Caco-2 (cell line): ENCODE results near the gene VWA8. TPM values are rescaled to one million over a fixed set of nuclear protein-coding genes. Genes with fewer than 3 reads are reported as not detected.

Source experiments
- BruUV-seq: library from RNA; stranded (reverse); fragments of 400-500 nt; replicated peaks from 2 replicates; lab custom pipeline; 2021; lab: Mats Ljungman, UMichigan
- CTCF ChIA-PET: fragments of 300-600 bp; sonication (Branson Sonifier 250); formaldehyde crosslinking; loops from one replicate; lab custom pipeline; 2022; ENCODE audit warnings: antibody characterized with exemption; lab: Charles Lee
- POLR2A ChIA-PET: fragments of 300-600 bp; sonication (Branson Sonifier 250); formaldehyde crosslinking; loops from one replicate; lab custom pipeline; 2022; ENCODE audit warnings: antibody characterized with exemption; lab: Charles Lee
- DNase-seq, 2 experiments: peaks; one replicate each; pipeline versions ENCODE4 v3.0.0 to v3.0.0-alpha.2; 2020 to 2022
- H3K27me3 ChIP-seq: replicated peaks from 2 replicates; pipeline ENCODE4 v1.6.0; 2011; ENCODE audit warnings: low read length; ENCODE audit not compliant: control insufficient read depth, insufficient read depth
- H3K36me3 ChIP-seq: 2 replicates; pipeline ENCODE4 v1.5.1; 2011; ENCODE audit warnings: low read length; ENCODE audit not compliant: control insufficient read depth, insufficient read depth
- H3K4me1 ChIP-seq: fragments of 250-450 bp; sonication (Bioruptor Pico); 2 replicates; pipeline ENCODE4 v1.5.1; 2020; ENCODE audit warnings: mild to moderate bottlenecking
- H3K4me3 ChIP-seq: 2 replicates; pipeline ENCODE4 v1.5.1; 2011; ENCODE audit warnings: low read depth, mild to moderate bottlenecking, control low read depth, low read length
- H3K9me3 ChIP-seq: fragments of 250-450 bp; sonication (Bioruptor Pico); 2 replicates; pipeline ENCODE4 v1.5.1; 2020; ENCODE audit warnings: mild to moderate bottlenecking, moderate library complexity
- H3K27ac Mint-ChIP-seq: one replicate; pipeline ENCODE4 v1.8.0; 2022; ENCODE audit warnings: mixed read lengths; ENCODE audit not compliant: unreplicated experiment
- H3K27me3 Mint-ChIP-seq: one replicate; pipeline ENCODE4 v1.8.0; 2022; ENCODE audit warnings: mixed read lengths; ENCODE audit not compliant: insufficient read depth, unreplicated experiment
- H3K36me3 Mint-ChIP-seq: one replicate; pipeline ENCODE4 v1.8.0; 2022; ENCODE audit warnings: mild to moderate bottlenecking, mixed read lengths; ENCODE audit not compliant: insufficient read depth, unreplicated experiment
- H3K4me1 Mint-ChIP-seq: one replicate; pipeline ENCODE4 v1.8.0; 2022; ENCODE audit warnings: low read depth, mixed read lengths; ENCODE audit not compliant: unreplicated experiment
- H3K4me3 Mint-ChIP-seq: one replicate; pipeline ENCODE4 v1.8.0; 2022; ENCODE audit warnings: mild to moderate bottlenecking, moderate library complexity, mixed read lengths; ENCODE audit not compliant: unreplicated experiment
- H3K9me3 Mint-ChIP-seq: one replicate; pipeline ENCODE4 v1.8.0; 2022; ENCODE audit warnings: mixed read lengths; ENCODE audit not compliant: unreplicated experiment
- intact Hi-C: fragments of 100-400 bp; cut with micrococcal nuclease; formaldehyde crosslinking; loops from one replicate; pipeline ENCODE4 v1.10.0; 2022; ENCODE audit not compliant: unreplicated experiment
- total RNA-seq: library from RNA; stranded (reverse); gene quantifications from 2 replicates; pipeline ENCODE4 v1.2.3, GENCODE V29; 2022
- TF ChIP-seq, protein P1 (sequence below), 2 experiments: fragments of 200-600 bp in 1 of 2; IDR thresholded peaks; 1 replicate in 1 of 2; 2 replicates in 1 of 2; pipeline versions ENCODE4 v1.5.1 to v1.8.0; 2011 to 2022; ENCODE audit warnings: antibody characterized with exemption in 1 of 2, control low read depth in 1 of 2, inconsistent platforms in 1 of 2, low read depth in 1 of 2, low read length in 1 of 2, mild to moderate bottlenecking in 1 of 2, moderate library complexity in 1 of 2; ENCODE audit not compliant: insufficient read depth in 1 of 2, severe bottlenecking in 1 of 2, unreplicated experiment in 1 of 2

The VWA8 gene
- total RNA-seq, 1 experiment from 2014 or later = 20.7 TPM

- no peaks in the 10 kb centered on the region for H3K27me3 ChIP-seq
- no peaks in the 10 kb centered on the region for H3K9me3 Mint-ChIP-seq
- BruUV-seq = no TSS peak
- H3K4me1 Mint-ChIP-seq = peaks cover 59% of the 10 kb centered on the region
- no peaks in the 10 kb centered on the region for H3K9me3 ChIP-seq
- ChIA-PET CTCF (no interaction called here), POLR2A (no interaction called here)
- peaks cover 5% of the 10 kb centered on the region for H3K36me3 Mint-ChIP-seq
- no peaks in the 10 kb centered on the region for H3K36me3 ChIP-seq
- intact Hi-C loops = no loop called here
- H3K4me3 ChIP-seq = no peak overlapping the region
- H3K4me1 ChIP-seq = peaks cover 62% of the 10 kb centered on the region
- no peak overlapping the region for H3K4me3 Mint-ChIP-seq
- peak overlapping the region; percentile 40 for H3K27ac Mint-ChIP-seq
- TF ChIP-seq, protein P1, sequence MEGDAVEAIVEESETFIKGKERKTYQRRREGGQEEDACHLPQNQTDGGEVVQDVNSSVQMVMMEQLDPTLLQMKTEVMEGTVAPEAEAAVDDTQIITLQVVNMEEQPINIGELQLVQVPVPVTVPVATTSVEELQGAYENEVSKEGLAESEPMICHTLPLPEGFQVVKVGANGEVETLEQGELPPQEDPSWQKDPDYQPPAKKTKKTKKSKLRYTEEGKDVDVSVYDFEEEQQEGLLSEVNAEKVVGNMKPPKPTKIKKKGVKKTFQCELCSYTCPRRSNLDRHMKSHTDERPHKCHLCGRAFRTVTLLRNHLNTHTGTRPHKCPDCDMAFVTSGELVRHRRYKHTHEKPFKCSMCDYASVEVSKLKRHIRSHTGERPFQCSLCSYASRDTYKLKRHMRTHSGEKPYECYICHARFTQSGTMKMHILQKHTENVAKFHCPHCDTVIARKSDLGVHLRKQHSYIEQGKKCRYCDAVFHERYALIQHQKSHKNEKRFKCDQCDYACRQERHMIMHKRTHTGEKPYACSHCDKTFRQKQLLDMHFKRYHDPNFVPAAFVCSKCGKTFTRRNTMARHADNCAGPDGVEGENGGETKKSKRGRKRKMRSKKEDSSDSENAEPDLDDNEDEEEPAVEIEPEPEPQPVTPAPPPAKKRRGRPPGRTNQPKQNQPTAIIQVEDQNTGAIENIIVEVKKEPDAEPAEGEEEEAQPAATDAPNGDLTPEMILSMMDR (IDR thresholded peaks at IDR 0.05; ENCODE audit: insufficient read depth in 1 of 2, low read depth in 1 of 2, low read length in 1 of 2, severe bottlenecking in 1 of 2, unreplicated experiment in 1 of 2) = no peak
- H3K27me3 Mint-ChIP-seq = no peaks in the 10 kb centered on the region
- no peak for DNase-seq
Observed at GRCh38 chr13:41641961-41642360, 318.9 kb downstream of the VWA8 start.

DNA sequence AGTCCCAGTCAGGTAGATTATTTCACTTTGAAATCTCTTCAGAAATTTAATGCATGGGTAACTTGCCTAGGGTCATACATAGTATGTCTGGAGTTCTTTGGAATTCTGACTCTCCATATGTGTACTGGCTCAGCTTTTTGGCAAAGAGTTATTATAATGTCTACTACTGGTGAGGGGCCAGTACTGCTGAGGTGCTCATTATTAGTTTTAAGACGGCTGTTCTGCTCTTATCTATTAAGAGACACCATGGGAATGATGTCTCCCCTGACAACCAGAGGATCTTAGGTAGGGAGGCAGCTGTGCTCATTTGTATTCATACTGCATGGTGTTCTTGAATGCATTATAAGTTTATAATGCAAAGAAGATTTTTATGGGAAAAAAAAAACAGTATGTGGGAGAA lies 319.5 kb downstream of the VWA8 start:
- no peak overlapping the region for H3K4me3 ChIP-seq
- Mint-ChIP-seq H3K36me3 (peaks cover 5% of the 10 kb centered on the region), H3K9me3 (no peaks in the 10 kb centered on the region), H3K27ac (peak overlapping the region; percentile 40), H3K4me1 (peaks cover 59% of the 10 kb centered on the region), H3K27me3 (no peaks in the 10 kb centered on the region), H3K4me3 (no peak overlapping the region)
- H3K27me3 ChIP-seq = no peaks in the 10 kb centered on the region
- H3K9me3 ChIP-seq = no peaks in the 10 kb centered on the region
- intact Hi-C loops = no loop called here
- ChIA-PET CTCF (no interaction called here), POLR2A (no interaction called here)
- H3K36me3 ChIP-seq = no peaks in the 10 kb centered on the region
- peaks cover 56% of the 10 kb centered on the region for H3K4me1 ChIP-seq
- DNase-seq = no peak
- no TSS peak for BruUV-seq
- TF ChIP-seq, protein P1 (IDR thresholded peaks at IDR 0.05; ENCODE audit: insufficient read depth in 1 of 2, low read depth in 1 of 2, low read length in 1 of 2, severe bottlenecking in 1 of 2, unreplicated experiment in 1 of 2) = no peak

GRCh38 chr13:41639955-41640780 lies 320.7 kb downstream of the VWA8 start:
- H3K27me3 Mint-ChIP-seq = no peaks in the 10 kb centered on the region
- CTCF ChIA-PET = no interaction called here
- H3K9me3 Mint-ChIP-seq = no peaks in the 10 kb centered on the region
- Histone ChIP-seq H3K4me3 (no peak overlapping the region), H3K9me3 (no peaks in the 10 kb centered on the region), H3K36me3 (no peaks in the 10 kb centered on the region), H3K4me1 (peaks cover 44% of the 10 kb centered on the region), H3K27me3 (no peaks in the 10 kb centered on the region)
- intact Hi-C loops = loop anchor here (1.0 kb wide), 1 partner anchor 27 kb away; no protein-coding TSS in a partner anchor
- BruUV-seq = TSS peak; percentile 94
- H3K36me3 Mint-ChIP-seq = peaks cover 5% of the 10 kb centered on the region
- peak overlapping the region; percentile 87 for H3K27ac Mint-ChIP-seq
- DNase-seq = peak in 1 of 2 experiments; percentile 50
- TF ChIP-seq, protein P1 (IDR thresholded peaks at IDR 0.05; ENCODE audit: insufficient read depth in 1 of 2, low read depth in 1 of 2, low read length in 1 of 2, severe bottlenecking in 1 of 2, unreplicated experiment in 1 of 2) = no peak
- POLR2A ChIA-PET = no interaction called here
- no peak overlapping the region for H3K4me3 Mint-ChIP-seq
- H3K4me1 Mint-ChIP-seq = peaks cover 64% of the 10 kb centered on the region
